Measurements from ENCODE around the gene NEK6. TPM values are rescaled to one million over a fixed set of nuclear protein-coding genes. Genes with fewer than 3 reads are reported as not detected.

NEK6 gene
- total and polyA plus RNA-seq, 2 of the 8 experiments (the other 6 are each of a cell fraction or from before 2014, with no cell fraction given) = 17.7 to 19.7 TPM

DNA sequence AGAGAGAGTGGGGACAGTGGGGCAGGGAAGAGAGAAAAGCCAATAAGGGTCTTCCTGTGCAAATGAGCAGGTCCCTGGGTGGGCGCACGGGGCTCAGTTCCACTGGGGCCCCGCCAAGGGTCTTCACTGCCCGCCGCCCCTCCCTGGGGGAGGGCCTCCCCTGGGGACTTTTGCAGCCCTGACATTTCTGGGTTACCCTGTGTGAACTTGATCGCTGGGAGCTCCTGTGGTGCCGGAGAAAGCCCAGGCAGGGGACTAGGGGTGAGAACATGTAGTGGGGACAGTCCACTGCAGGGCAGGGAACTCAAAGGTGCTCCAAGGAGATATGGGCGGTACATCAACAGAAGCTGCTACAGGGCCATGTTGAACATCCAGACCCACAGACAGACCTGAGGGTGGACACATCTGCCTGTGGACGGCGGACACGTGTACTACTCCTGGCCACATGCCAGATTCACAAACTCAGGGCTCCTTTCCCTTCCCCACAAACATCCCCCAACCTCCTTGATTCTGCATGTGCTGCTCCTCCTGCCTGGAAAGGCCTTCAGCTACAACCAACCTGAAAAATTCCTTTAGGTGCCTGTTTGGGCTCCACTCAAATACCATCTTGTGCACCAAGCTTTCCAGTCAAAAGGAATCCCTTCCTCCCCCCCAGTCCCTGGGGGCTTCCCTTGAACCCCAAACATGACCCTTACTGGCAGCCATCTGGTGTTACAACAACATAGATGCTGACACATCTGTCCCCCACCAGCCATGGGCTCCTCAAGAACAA is 43.0 kb upstream of the NEK6 start:
- no peak overlapping the region for H3K9ac ChIP-seq (replicated peaks in 1 of 4; ENCODE audit: extremely low read depth in 1 of 4, low read depth in 3 of 4, low read length in 3 of 4)
- H3K4me2 ChIP-seq (ENCODE audit: insufficient read depth in 1 of 2, low read depth in 2 of 2, low read length in 2 of 2) = no peak overlapping the region
- no peak overlapping the region for H2BK12ac ChIP-seq (ENCODE audit: low read depth, low read length)
- H2BK120ac ChIP-seq (replicated peaks; ENCODE audit: low read depth, low read length) = no peak overlapping the region
- CTCF ChIA-PET (ENCODE audit: partially characterized antibody) = interaction anchor here (0.6 to 4.0 kb wide), 7 partner anchors 9 to 1092 kb away, joined by 3 to 17 read pairs (median 3); no protein-coding TSS in a partner anchor
- H3K4me1 ChIP-seq (replicated peaks in 1 of 4; ENCODE audit: control insufficient read depth in 3 of 4, insufficient read depth in 4 of 4, low read length in 3 of 4) = peaks cover 0 to 3% (median 0%) of the 10 kb centered on the region in 4 experiments; a peak in 1 of 7 replicates
- H2BK15ac ChIP-seq (ENCODE audit: low read length) = no peak overlapping the region
- no peak overlapping the region for H2AK5ac ChIP-seq (ENCODE audit: low read depth, low read length)
- H2AFZ ChIP-seq (ENCODE audit: low read length) = no peak overlapping the region
- H2BK5ac ChIP-seq (ENCODE audit: low read depth, low read length) = no peak overlapping the region
- H3K36me3 ChIP-seq (ENCODE audit: control insufficient read depth in 2 of 4, insufficient read depth in 4 of 4, low read length in 3 of 4) = no peaks in the 10 kb centered on the region
- H3K79me1 ChIP-seq (ENCODE audit: low read depth, low read length) = no peaks in the 10 kb centered on the region
- H3K18ac ChIP-seq (ENCODE audit: extremely low read depth, low read length) = no peak overlapping the region
- no peaks in the 10 kb centered on the region for H3K9me3 ChIP-seq (ENCODE audit: insufficient read depth in 2 of 2, low read depth in 1 of 2, low read length in 1 of 2)
- H3K4me3 ChIP-seq (ENCODE audit: extremely low read depth in 1 of 4, insufficient read depth in 2 of 4, low read depth in 3 of 4, low read length in 4 of 4) = no peak overlapping the region
- H3K14ac ChIP-seq (ENCODE audit: insufficient read length) = no peak overlapping the region
- no peak for DNase-seq (ENCODE audit: low read depth in 1 of 2, low spot score in 2 of 2)
- H4K91ac ChIP-seq (replicated peaks; ENCODE audit: insufficient read length, low read length) = no peak overlapping the region
- no peaks in the 10 kb centered on the region for H4K20me1 ChIP-seq (replicated peaks in 1 of 2; ENCODE audit: control insufficient read depth in 1 of 2, insufficient read depth in 2 of 2, low read length in 2 of 2)
- H4K5ac ChIP-seq (ENCODE audit: insufficient read length, low read depth, low read length) = no peak overlapping the region
- no peaks in the 10 kb centered on the region; the same call in 1 of the 2 replicates for H3K23me2 ChIP-seq (ENCODE audit: low read depth, low read length)
- POLR2A ChIA-PET (ENCODE audit: partially characterized antibody) = no interaction called here
- no peaks in the 10 kb centered on the region for H3K79me2 ChIP-seq (ENCODE audit: control insufficient read depth in 1 of 2, insufficient read depth in 2 of 2, low read length in 2 of 2)
- H3K27me3 ChIP-seq (replicated peaks in 1 of 4; ENCODE audit: control insufficient read depth in 3 of 4, extremely low read depth in 1 of 4, insufficient read depth in 3 of 4, low read length in 3 of 4) = no peaks in the 10 kb centered on the region
- no peak overlapping the region for H2BK20ac ChIP-seq (ENCODE audit: low read length)
- no peak overlapping the region for H4K8ac ChIP-seq (ENCODE audit: extremely low read depth, insufficient read depth, low read length)
- H3K23ac ChIP-seq (ENCODE audit: insufficient read length) = no peak overlapping the region
- 88% methylated on average over 11 of the region's 11 CpGs; no CpG with 5 or more reads in 1 of the 2 experiments for WGBS, 2 experiments (ENCODE audit: extremely low coverage in 1 of 2, insufficient coverage in 1 of 2, insufficient read length in 1 of 2, insufficient replicate concordance in 2 of 2, low coverage in 1 of 2, low lambda C conversion rate in 2 of 2, missing lambda C conversion rate in 1 of 2)
- no peak overlapping the region for H3K4ac ChIP-seq (replicated peaks; ENCODE audit: insufficient read length, low read depth, low read length)
- H3K27ac ChIP-seq (ENCODE audit: low read depth, low read length) = no peak overlapping the region
- H3K56ac ChIP-seq (replicated peaks; ENCODE audit: insufficient read length, low read depth, low read length) = no peak overlapping the region
- no peak for TF ChIP-seq CREB1 (IDR thresholded peaks at IDR 0.05)
- no peak for TF ChIP-seq CHD1 (IDR thresholded peaks at IDR 0.05; ENCODE audit: low read depth, low read length)
- TF ChIP-seq SRF (IDR thresholded peaks at IDR 0.05; ENCODE audit: low read depth, low read length) = no peak
- FAIRE-seq = no peak

Data from H1 (cell line).